Muscle layer of colon (tissue), 2 donors: ENCODE results near the gene TMA16.
"Not testable (repeated sequence)": the region's sequence is repeated elsewhere in the genome, so short reads cannot be mapped to it uniquely, and the experiment has no call there.

Experiments
- H3K27ac ChIP-seq: one replicate; pipeline ENCODE4 v1.7.0; 2013; ENCODE audit warnings: low read depth, mild to moderate bottlenecking, low read length, moderate library complexity
- H3K27me3 ChIP-seq, 2 donors: one replicate each; pipeline ENCODE4 v1.7.0; 2013; ENCODE audit warnings: low read length in 2 of 2, mild to moderate bottlenecking in 2 of 2; ENCODE audit not compliant: insufficient read depth in 2 of 2, control insufficient read depth in 1 of 2
- H3K36me3 ChIP-seq: one replicate; pipeline ENCODE4 v1.7.0; 2013; ENCODE audit warnings: mild to moderate bottlenecking, low read length; ENCODE audit not compliant: insufficient read depth
- H3K4me1 ChIP-seq: one replicate; pipeline ENCODE4 v1.7.0; 2013; ENCODE audit warnings: mild to moderate bottlenecking, low read length; ENCODE audit not compliant: insufficient read depth
- H3K4me3 ChIP-seq, 2 donors: one replicate each; pipeline ENCODE4 v1.7.0; 2013; ENCODE audit warnings: low read length in 2 of 2, low read depth in 1 of 2, mild to moderate bottlenecking in 1 of 2, moderate library complexity in 1 of 2
- H3K9ac ChIP-seq: one replicate; pipeline ENCODE4 v1.7.0; 2013; ENCODE audit warnings: low read length
- H3K9me3 ChIP-seq: one replicate; pipeline ENCODE4 v1.7.0; 2013; ENCODE audit warnings: mild to moderate bottlenecking, low read length
- donor health status: abdominal sarcoma.
- donor health status: Adenocarcinoma of cecum.

Gene TMA16

DNA sequence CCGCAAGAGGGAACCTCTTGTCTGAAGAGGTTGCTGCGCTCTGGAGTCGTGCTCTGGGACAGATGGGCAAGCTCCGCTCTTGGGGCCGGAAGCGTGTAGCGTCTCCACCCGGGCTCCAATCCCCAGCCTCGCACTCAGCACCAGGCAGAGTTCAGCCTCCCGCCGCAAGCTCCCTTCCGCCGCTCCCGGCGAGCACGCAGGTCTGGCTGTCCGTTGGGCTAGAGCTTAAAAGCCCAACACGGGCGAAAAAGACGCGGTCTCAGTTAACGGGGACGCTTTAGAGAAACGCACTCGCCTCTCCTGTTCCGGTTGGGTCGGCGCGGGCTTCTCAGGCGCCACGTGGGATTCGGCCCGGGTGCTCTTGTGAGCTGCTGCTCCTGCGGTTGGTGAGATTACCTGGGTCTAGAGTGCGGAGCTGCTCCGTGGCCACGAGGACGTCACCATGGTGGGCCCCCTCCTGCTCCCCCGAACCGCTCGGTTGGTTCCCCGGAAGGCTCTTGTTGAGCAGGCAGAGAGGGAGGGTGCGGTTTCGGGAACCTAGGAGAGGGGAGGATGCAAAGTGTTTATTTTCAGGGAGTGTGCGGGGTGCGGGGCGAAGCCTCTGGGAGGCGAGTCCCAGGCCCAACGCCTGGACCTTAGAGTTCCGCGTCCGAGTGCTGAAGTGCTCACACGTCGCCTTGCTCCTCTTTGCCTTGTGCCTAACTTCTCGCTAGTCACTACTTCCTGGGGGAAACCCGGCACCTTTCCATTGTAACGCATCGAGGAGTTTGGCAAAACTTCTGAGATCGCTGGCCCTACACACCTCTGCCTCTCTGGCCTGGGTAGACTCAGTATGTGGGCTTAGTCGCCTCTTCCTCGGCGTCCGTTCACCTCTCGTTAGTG is at the start of gene TMA16:
TSS of gene TMA16 (plus strand) at position 331 of the 882 bp plus-strand sequence. CDS start at position 443, 112 bp downstream.
- Histone ChIP-seq H3K27ac (peak within 1 kb of the TSS; percentile 84), H3K4me3 (peak within 1 kb of the TSS; percentile 78 to 97), H3K9me3 (no peaks in the 10 kb centered on the region), H3K27me3 (no peaks in the 10 kb centered on the region), H3K9ac (peak within 1 kb of the TSS; percentile 86), H3K36me3 (no peaks in the 10 kb centered on the region), H3K4me1 (no peaks in the 10 kb centered on the region)

DNA sequence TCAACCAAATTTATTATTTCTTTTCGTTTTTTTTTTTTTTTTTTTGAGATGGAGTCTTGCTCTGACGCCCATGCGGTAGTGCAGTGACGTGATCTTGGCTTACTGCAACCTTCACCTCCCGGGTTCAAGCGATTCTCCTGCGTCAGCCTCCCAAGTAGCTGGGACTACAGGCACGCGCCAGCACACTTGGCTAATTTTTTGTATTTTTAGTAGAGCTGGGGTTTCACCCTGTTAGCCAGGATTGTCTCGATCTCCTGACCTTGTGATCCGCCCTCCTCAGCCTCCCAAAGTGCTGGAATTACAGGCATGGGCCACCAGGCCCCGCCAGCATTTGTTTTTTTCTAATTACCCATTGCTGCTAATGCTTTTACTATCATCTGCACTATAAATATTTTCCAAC is 47.5 kb upstream of the TMA16 start:
- not testable (repeated sequence) for H3K36me3 ChIP-seq, H3K27me3 ChIP-seq, H3K9me3 ChIP-seq, H3K4me3 ChIP-seq, H3K4me1 ChIP-seq, H3K9ac ChIP-seq, H3K27ac ChIP-seq

DNA sequence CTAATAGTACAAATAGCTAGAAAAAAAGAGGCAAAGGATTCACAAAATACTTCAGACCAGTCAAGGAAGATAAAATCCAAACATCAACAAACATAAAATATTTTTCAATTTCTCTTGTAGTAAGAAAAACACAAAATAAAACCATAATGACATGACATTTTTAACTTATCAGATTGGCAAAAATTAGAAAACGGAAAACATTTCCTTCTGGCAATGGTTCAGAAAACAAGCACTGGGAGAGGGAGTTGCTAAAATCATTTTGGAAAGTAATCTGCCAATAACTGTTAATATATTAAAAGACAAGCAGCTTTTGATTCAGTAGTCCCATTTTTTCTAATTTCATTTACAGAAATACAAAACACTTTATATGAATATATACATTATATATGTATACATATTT is 47.0 kb upstream of the TMA16 start:
- Histone ChIP-seq H3K9me3 (no peaks in the 10 kb centered on the region), H3K4me1 (no peaks in the 10 kb centered on the region), H3K27me3 (no peaks in the 10 kb centered on the region), H3K27ac (no peak overlapping the region), H3K9ac (no peak overlapping the region), H3K4me3 (no peak overlapping the region), H3K36me3 (no peaks in the 10 kb centered on the region)

DNA sequence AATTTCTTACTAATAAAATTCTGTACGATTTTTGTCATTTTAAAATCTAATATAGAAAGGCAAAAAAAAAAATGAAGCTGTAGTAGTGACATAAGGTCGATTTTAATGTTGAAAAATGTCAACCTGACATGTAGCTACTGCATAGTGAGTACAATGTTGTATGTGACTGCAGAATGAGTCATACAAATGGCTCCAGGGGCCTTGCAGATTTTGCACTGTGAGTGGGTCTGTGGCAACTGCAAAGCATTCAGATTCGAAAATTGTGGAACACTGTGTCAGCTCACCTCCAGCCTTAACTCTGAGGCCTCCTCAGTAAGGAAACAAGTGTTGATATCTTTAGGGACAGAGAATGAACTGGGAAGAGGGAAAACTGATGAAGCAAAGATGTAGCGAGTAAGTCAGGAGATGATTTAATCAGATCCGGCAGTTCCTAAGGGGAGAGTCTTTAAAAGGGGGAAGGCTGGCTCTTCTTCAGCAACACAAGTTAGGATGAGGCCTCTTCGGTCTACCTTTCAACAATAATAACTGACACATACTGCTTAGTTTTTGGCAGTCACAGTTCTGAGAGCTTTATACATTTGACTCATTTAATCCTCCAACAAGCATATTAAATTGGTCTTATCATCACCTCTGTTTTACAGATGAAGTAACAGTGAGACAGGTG is 45.8 kb upstream of the TMA16 start:
- no peaks in the 10 kb centered on the region for H3K9me3 ChIP-seq
- H3K36me3 ChIP-seq, result no peaks in the 10 kb centered on the region
- H3K4me1 ChIP-seq, result no peaks in the 10 kb centered on the region
- H3K4me3 ChIP-seq, result no peak overlapping the region
- H3K9ac ChIP-seq, result no peak overlapping the region
- no peak overlapping the region for H3K27ac ChIP-seq
- H3K27me3 ChIP-seq, result no peaks in the 10 kb centered on the region

DNA sequence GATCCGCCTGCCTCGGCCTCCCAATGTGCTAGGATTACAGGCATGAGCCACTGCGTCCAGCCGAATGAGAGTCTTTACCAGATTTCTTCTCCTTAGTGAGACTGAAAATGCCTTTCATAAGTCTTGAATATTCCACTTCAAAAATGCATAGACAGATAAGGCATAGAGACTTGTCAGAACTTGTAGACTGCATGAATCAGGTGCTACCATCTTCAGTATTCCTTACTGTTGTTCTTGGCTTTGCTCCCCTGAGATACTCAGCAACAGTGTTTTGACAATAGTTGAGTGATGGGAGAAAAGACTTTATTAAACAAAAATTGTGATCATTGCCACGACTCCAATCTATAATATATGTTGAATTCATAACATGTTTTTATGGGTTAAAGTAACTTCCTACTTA is 31.9 kb upstream of the TMA16 start:
- Histone ChIP-seq H3K4me3 (no peak overlapping the region), H3K27ac (no peak overlapping the region), H3K9me3 (no peaks in the 10 kb centered on the region), H3K36me3 (no peaks in the 10 kb centered on the region), H3K9ac (no peak overlapping the region), H3K4me1 (no peaks in the 10 kb centered on the region), H3K27me3 (no peaks in the 10 kb centered on the region)

DNA sequence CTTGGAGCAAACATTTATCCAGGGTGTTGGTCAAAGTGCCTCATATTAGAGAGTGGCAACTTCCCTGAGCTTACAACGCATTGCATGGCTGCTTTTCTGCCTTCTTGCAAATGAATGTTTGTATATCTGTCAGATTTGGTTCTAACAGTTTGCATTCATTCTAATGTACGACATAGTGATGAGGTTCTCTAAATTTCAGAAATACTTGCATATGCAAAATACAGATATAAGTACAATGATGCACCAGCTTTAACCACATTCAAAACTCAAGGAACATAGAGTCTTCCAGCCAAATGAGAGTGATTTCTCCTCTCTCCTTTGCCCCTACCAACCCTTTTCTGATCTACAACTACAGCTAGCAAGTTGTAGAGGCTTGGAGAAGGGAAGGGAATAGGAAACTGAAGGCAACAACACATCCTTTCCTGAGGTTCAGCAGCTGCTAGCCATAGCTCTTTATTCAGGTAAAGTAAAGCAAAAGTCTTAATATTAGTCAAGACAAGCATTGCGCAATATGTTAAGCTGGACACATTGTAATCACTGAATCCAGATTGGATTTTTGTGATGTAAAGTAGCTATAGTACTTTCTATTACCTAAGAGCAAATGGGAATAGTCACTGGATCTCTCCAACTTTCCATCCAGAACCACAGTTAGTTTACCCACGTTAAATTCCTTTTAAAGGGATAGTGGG is 27.3 kb upstream of the TMA16 start:
- no peaks in the 10 kb centered on the region for H3K27me3 ChIP-seq
- H3K4me1 ChIP-seq, result no peaks in the 10 kb centered on the region
- H3K4me3 ChIP-seq, result no peak overlapping the region
- H3K9ac ChIP-seq, result no peak overlapping the region
- no peaks in the 10 kb centered on the region for H3K9me3 ChIP-seq
- no peak overlapping the region for H3K27ac ChIP-seq
- H3K36me3 ChIP-seq, result no peaks in the 10 kb centered on the region

DNA sequence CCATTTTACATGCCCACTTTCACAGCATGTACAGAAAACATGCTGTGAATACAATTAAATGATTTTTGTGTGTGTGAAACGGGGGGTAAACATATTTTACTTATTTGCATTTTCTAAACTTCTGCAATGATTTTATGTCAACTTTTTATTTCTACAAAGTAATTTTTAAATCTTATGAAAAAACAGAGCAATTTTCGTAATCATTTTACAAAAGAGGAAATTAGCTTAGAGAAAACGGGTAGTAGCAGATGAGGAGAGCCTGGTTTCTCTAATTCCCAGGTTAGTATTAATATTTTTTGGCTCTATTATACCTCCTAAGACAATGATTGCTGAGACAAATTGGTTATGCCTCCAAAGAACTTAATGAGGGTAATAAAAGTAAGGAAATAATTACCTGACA is 24.1 kb upstream of the TMA16 start:
- no peak overlapping the region for H3K4me3 ChIP-seq
- no peak overlapping the region for H3K27ac ChIP-seq
- no peaks in the 10 kb centered on the region for H3K27me3 ChIP-seq
- no peaks in the 10 kb centered on the region for H3K4me1 ChIP-seq
- H3K9me3 ChIP-seq, result no peaks in the 10 kb centered on the region
- H3K36me3 ChIP-seq, result no peaks in the 10 kb centered on the region
- H3K9ac ChIP-seq, result no peak overlapping the region

DNA sequence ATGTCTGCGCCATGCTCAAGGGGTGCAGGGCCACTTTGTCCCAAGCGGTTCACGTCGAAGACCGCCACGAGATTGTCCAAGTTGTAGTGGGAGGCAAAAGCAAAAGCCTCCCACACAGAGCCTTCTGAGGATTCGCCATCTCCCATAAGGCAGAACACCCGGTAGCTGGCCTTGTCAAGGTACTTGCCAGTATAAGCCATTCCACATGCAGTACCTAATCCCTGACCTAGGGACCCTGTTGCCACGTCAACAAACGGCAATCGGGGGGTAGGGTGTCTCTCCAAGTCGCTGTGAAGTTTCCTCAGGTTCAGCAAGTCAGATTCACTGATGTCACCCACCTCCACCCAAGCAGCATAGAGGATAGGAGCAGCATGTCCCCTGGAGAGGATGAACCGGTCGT is 21.4 kb upstream of the TMA16 start:
- Histone ChIP-seq H3K9ac (no peak overlapping the region), H3K4me3 (no peak overlapping the region), H3K9me3 (no peaks in the 10 kb centered on the region), H3K4me1 (no peaks in the 10 kb centered on the region), H3K27ac (no peak overlapping the region), H3K36me3 (no peaks in the 10 kb centered on the region), H3K27me3 (no peaks in the 10 kb centered on the region)

DNA sequence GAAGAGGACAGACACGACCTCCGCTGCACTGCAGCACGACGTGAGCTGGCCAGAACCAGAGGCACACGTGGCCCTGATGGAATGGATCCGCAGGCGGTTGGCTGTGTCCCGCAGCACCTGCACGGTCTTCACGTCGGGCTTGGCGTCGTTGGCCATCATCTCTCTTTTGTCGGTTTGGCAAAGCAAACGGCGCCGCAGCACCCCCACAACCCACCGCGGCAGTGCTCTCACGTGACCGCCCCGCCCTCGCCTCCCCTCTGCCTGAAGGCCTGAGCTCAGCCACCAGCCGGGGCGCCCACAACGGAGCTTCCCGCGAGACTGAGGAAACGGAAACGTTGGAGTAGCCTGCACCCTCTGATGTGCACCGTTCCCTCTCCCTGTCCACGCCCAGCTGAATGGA is 20.9 kb upstream of the TMA16 start, which contains the start of gene TKTL2:
TSS of gene TKTL2 (minus strand) at position 179 of the 400 bp plus-strand sequence. CDS start at position 159, 20 bp downstream.
- Histone ChIP-seq H3K27me3 (no peaks in the 10 kb centered on the region), H3K4me3 (no peak within 1 kb of the TSS), H3K27ac (no peak within 1 kb of the TSS), H3K36me3 (no peaks in the 10 kb centered on the region), H3K9me3 (no peaks in the 10 kb centered on the region), H3K4me1 (no peaks in the 10 kb centered on the region), H3K9ac (no peak within 1 kb of the TSS)

DNA sequence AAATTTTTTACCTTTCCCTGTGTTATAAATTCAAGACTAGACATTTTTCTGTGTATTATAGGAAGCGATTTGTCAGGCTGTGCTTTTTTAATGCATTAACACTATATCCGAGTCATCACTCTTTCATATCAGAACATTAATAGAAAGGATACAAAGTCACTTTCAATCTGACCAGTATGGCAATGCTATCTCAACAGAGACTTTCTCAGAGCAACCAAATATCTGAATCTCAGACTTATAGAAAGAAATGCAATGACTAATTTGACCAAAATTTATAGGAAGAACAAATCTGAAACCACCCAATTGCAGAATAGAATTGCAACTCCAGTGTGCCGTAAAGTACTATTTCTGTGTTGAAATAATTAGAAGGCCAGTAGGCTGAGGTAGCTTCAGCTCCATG is 20.5 kb upstream of the TMA16 start:
- Histone ChIP-seq H3K4me3 (no peak overlapping the region), H3K9me3 (no peaks in the 10 kb centered on the region), H3K36me3 (no peaks in the 10 kb centered on the region), H3K4me1 (no peaks in the 10 kb centered on the region), H3K27ac (no peak overlapping the region), H3K9ac (no peak overlapping the region), H3K27me3 (no peaks in the 10 kb centered on the region)

DNA sequence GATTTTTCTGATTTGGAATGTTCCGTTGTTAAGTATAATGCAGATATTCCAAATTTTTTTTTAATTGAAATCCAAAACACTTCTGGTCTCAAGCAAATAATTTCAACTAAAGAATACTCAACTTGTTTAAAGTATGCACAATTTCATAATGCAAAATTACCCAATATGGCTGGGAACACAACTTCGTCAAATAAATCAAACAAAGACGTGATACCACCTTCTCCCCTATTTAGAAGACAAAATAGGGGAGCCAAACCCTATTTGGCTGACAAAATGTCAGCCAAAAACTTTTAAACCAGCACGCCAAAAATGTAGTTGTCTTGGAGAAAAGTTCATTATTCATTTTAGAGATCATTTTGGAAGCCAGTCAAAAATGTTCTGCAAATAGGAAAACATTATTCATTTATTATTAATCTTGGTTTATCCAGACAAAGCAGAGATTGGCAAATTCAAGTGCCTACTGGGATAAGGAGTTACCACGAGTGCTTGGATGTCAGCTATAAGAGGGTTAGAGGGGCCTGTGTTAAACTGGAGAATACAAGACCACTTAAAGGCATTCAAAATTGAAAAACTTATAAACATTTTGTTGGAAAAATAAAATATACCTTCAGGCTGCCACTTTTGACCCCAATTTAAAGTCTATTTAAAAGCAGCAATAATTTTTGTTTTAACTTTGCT is 17.6 kb upstream of the TMA16 start:
- Histone ChIP-seq H3K4me1 (no peaks in the 10 kb centered on the region), H3K9ac (no peak overlapping the region), H3K27ac (no peak overlapping the region), H3K9me3 (no peaks in the 10 kb centered on the region), H3K27me3 (no peaks in the 10 kb centered on the region), H3K4me3 (no peak overlapping the region), H3K36me3 (no peaks in the 10 kb centered on the region)
